H1 (cell line): ENCODE measurements around the gene OGT. TPM values are rescaled to one million over a fixed set of nuclear protein-coding genes. Genes with fewer than 3 reads are reported as not detected.

Experiments used
- CTCF ChIA-PET: fragments of 300-600 bp; sonication (Branson Sonifier 250); formaldehyde crosslinking; loops from one replicate; lab custom pipeline; 2021; ENCODE audit not compliant: partially characterized antibody; lab: Charles Lee
- POLR2A ChIA-PET: fragments of 300-600 bp; sonication (Branson Sonifier 250); formaldehyde crosslinking; loops from one replicate; lab custom pipeline; 2021; ENCODE audit warnings: inconsistent platforms; ENCODE audit not compliant: partially characterized antibody; lab: Charles Lee
- DNase-seq, 2 experiments: peaks; one replicate each; pipeline versions ENCODE4 v3.0.0 to v3.0.0-alpha.2; 2010 to 2022; ENCODE audit warnings: low spot score in 2 of 2, low read depth in 1 of 2, mixed read lengths in 1 of 2
- FAIRE-seq: peaks from 2 replicates; lab custom pipeline; 2011; peaks lifted over from hg19 to GRCh38; lab: Jason Lieb, UNC
- H2AFZ ChIP-seq: 2 replicates; pipeline ENCODE4 v1.8.1; 2012; ENCODE audit warnings: low read length, inconsistent platforms
- H2AK5ac ChIP-seq: 2 replicates; pipeline ENCODE4 v1.6.1; 2013; ENCODE audit warnings: low read depth, low read length
- H2BK120ac ChIP-seq: replicated peaks from 2 replicates; pipeline ENCODE3; 2013; ENCODE audit warnings: low read depth, low read length, inconsistent platforms
- H2BK12ac ChIP-seq: 2 replicates; pipeline ENCODE4 v1.6.1; 2013; ENCODE audit warnings: low read depth, low read length
- H2BK15ac ChIP-seq: 2 replicates; pipeline ENCODE4 v1.6.1; 2013; ENCODE audit warnings: low read length
- H2BK20ac ChIP-seq: 2 replicates; pipeline ENCODE4 v1.6.1; 2013; ENCODE audit warnings: low read length
- H2BK5ac ChIP-seq: 2 replicates; pipeline ENCODE4 v1.6.1; 2013; ENCODE audit warnings: low read depth, low read length
- H3K14ac ChIP-seq: 2 replicates; pipeline ENCODE4 v1.6.1; 2013; ENCODE audit warnings: inconsistent platforms; ENCODE audit not compliant: insufficient read length
- H3K18ac ChIP-seq: 2 replicates; pipeline ENCODE4 v1.6.1; 2013; ENCODE audit warnings: low read length; ENCODE audit errors: extremely low read depth
- H3K23ac ChIP-seq: 2 replicates; pipeline ENCODE4 v1.6.1; 2013; ENCODE audit warnings: inconsistent platforms; ENCODE audit not compliant: insufficient read length
- H3K23me2 ChIP-seq: 2 replicates; pipeline ENCODE4 v1.6.1; 2013; ENCODE audit warnings: low read depth, low read length
- H3K27ac ChIP-seq: 2 replicates; pipeline ENCODE4 v1.6.1; 2011; ENCODE audit warnings: low read depth, low read length, inconsistent platforms
- H3K27me3 ChIP-seq, 4 experiments: replicated peaks in 1 of 4; 1 replicate in 1 of 4; 2 replicates in 3 of 4; pipeline versions ENCODE4 v1.6.1 to v1.8.1; 2011 to 2013; ENCODE audit warnings: low read length in 3 of 4, mild to moderate bottlenecking in 3 of 4, inconsistent platforms in 2 of 4, mixed read lengths in 2 of 4, moderate library complexity in 1 of 4; ENCODE audit not compliant: control insufficient read depth in 3 of 4, insufficient read depth in 3 of 4; ENCODE audit errors: extremely low read depth in 1 of 4
- H3K36me3 ChIP-seq, 4 experiments: 2 replicates each; pipeline versions ENCODE4 v1.6.1 to v1.8.1; 2011 to 2013; ENCODE audit warnings: mild to moderate bottlenecking in 4 of 4, low read length in 3 of 4, moderate library complexity in 2 of 4, control low read depth in 1 of 4, inconsistent platforms in 1 of 4; ENCODE audit not compliant: insufficient read depth in 4 of 4, control insufficient read depth in 2 of 4
- H3K4ac ChIP-seq: replicated peaks from 2 replicates; pipeline ENCODE3; 2013; ENCODE audit warnings: low read length, low read depth, mixed read lengths, inconsistent platforms; ENCODE audit not compliant: insufficient read length
- H3K4me1 ChIP-seq, 4 experiments: replicated peaks in 1 of 4; 1 replicate in 1 of 4; 2 replicates in 3 of 4; pipeline versions ENCODE4 v1.6.1 to v1.8.1; 2011 to 2013; ENCODE audit warnings: low read length in 3 of 4, inconsistent platforms in 2 of 4, mixed read lengths in 1 of 4; ENCODE audit not compliant: insufficient read depth in 4 of 4, control insufficient read depth in 3 of 4
- H3K4me2 ChIP-seq, 2 experiments: 2 replicates each; pipeline versions ENCODE4 v1.6.1 to v1.8.1; 2011 to 2013; ENCODE audit warnings: low read depth in 2 of 2, low read length in 2 of 2, control low read depth in 1 of 2, inconsistent platforms in 1 of 2, mild to moderate bottlenecking in 1 of 2; ENCODE audit not compliant: insufficient read depth in 1 of 2
- H3K4me3 ChIP-seq, 4 experiments: fragments of 200-600, 300-600 bp in 1 of 4; sonication (generic), shearing (Covaris generic), sonication (Bioruptor Twin) in 1 of 4; 2 replicates each; pipeline versions ENCODE4 v1.5.1 to v1.8.1; 2011 to 2016; ENCODE audit warnings: low read length in 4 of 4, low read depth in 3 of 4, control low read depth in 2 of 4, inconsistent platforms in 2 of 4, mild to moderate bottlenecking in 2 of 4, mixed read lengths in 1 of 4, moderate library complexity in 1 of 4; ENCODE audit not compliant: insufficient read depth in 2 of 4; ENCODE audit errors: extremely low read depth in 1 of 4
- H3K56ac ChIP-seq: replicated peaks from 2 replicates; pipeline ENCODE3; 2013; ENCODE audit warnings: low read depth, mild to moderate bottlenecking, mixed read lengths, low read length, inconsistent platforms; ENCODE audit not compliant: insufficient read length
- H3K79me1 ChIP-seq: 2 replicates; pipeline ENCODE4 v1.6.1; 2013; ENCODE audit warnings: low read depth, low read length, control low read depth
- H3K79me2 ChIP-seq, 2 experiments: 2 replicates each; pipeline versions ENCODE4 v1.6.1 to v1.8.1; 2012 to 2013; ENCODE audit warnings: low read length in 2 of 2, mild to moderate bottlenecking in 2 of 2, inconsistent platforms in 1 of 2; ENCODE audit not compliant: insufficient read depth in 2 of 2, control insufficient read depth in 1 of 2
- H3K9ac ChIP-seq, 4 experiments: replicated peaks in 1 of 4; 1 replicate in 1 of 4; 2 replicates in 3 of 4; pipeline versions ENCODE4 v1.6.1 to v1.8.1; 2011 to 2013; ENCODE audit warnings: low read depth in 3 of 4, low read length in 3 of 4, control low read depth in 2 of 4, mild to moderate bottlenecking in 2 of 4, moderate library complexity in 2 of 4, inconsistent platforms in 1 of 4; ENCODE audit errors: extremely low read depth in 1 of 4
- H3K9me3 ChIP-seq, 2 experiments: 2 replicates each; pipeline versions ENCODE4 v1.6.1 to v1.8.1; 2012 to 2013; ENCODE audit warnings: mild to moderate bottlenecking in 2 of 2, moderate library complexity in 2 of 2, control low read depth in 1 of 2, inconsistent platforms in 1 of 2, low read depth in 1 of 2, low read length in 1 of 2, mixed read lengths in 1 of 2; ENCODE audit not compliant: insufficient read depth in 2 of 2
- H4K20me1 ChIP-seq, 2 experiments: replicated peaks in 1 of 2; 2 replicates each; pipeline versions ENCODE3 to v1.8.1; 2011 to 2013; ENCODE audit warnings: inconsistent platforms in 2 of 2, low read length in 2 of 2, mild to moderate bottlenecking in 1 of 2; ENCODE audit not compliant: insufficient read depth in 2 of 2, control insufficient read depth in 1 of 2
- H4K5ac ChIP-seq: 2 replicates; pipeline ENCODE4 v1.6.1; 2013; ENCODE audit warnings: low read length, low read depth, mixed read lengths, inconsistent platforms; ENCODE audit not compliant: insufficient read length
- H4K8ac ChIP-seq: 2 replicates; pipeline ENCODE4 v1.8.0; 2013; ENCODE audit warnings: mild to moderate bottlenecking, moderate library complexity, low read length, inconsistent platforms; ENCODE audit not compliant: insufficient read depth; ENCODE audit errors: extremely low read depth
- H4K91ac ChIP-seq: replicated peaks from 2 replicates; pipeline ENCODE3; 2013; ENCODE audit warnings: low read length, mixed read lengths, inconsistent platforms; ENCODE audit not compliant: insufficient read length
- ASH2L ChIP-seq: fragments of 200-600, 300-600 bp; sonication (generic); IDR thresholded peaks from one replicate; pipeline ENCODE4 v1.7.1; 2017; ENCODE audit warnings: low read length
- SP4 ChIP-seq: IDR thresholded peaks from 2 replicates; pipeline ENCODE4 v1.6.1; 2012; ENCODE audit warnings: low read length, inconsistent platforms
- WGBS, 2 experiments: shearing (Covaris generic) in 1 of 2; methylation state at CpG; one replicate each; pipeline versions ENCODE4 v1.1.6 to v1.1.7; 2013 to 2015; ENCODE audit warnings: low lambda C conversion rate in 2 of 2, mixed read lengths in 2 of 2, inconsistent platforms in 1 of 2, low coverage in 1 of 2, missing lambda C conversion rate in 1 of 2; ENCODE audit not compliant: insufficient replicate concordance in 2 of 2, insufficient coverage in 1 of 2, insufficient read length in 1 of 2; ENCODE audit errors: extremely low coverage in 1 of 2, missing lambda C conversion rate in 1 of 2; 5-methylcytosine and 5-hydroxymethylcytosine counted together
- polyA plus RNA-seq, 7 experiments: library from polyadenylated mRNA; depleted of rRNA in 3 of 7; stranded (reverse) in 5 of 7; unstranded in 2 of 7; fragments of >200 nt in 5 of 7; fragments of 200-250 nt in 2 of 7; gene quantifications; 1 replicate in 5 of 7; 2 replicates in 1 of 7; 4 replicates in 1 of 7; pipeline versions ENCODE4 v1.2.1 to v1.2.3, GENCODE V29; 2011 to 2013; ENCODE audit warnings: missing spikeins in 2 of 7, mixed read lengths in 2 of 7
- total RNA-seq: library from RNA; stranded (reverse); fragmentation: NEBNext Ultra II Directional; extraction: Animal tissue kit (Norgen Biotek cat#: 25700); gene quantifications from 2 replicates; pipeline ENCODE4 v1.2.1, GENCODE V29; 2021

The OGT gene
- total and polyA plus RNA-seq, 2 of the 8 experiments (the other 6 are each of a cell fraction or from before 2014, with no cell fraction given): 130 to 169 TPM

DNA sequence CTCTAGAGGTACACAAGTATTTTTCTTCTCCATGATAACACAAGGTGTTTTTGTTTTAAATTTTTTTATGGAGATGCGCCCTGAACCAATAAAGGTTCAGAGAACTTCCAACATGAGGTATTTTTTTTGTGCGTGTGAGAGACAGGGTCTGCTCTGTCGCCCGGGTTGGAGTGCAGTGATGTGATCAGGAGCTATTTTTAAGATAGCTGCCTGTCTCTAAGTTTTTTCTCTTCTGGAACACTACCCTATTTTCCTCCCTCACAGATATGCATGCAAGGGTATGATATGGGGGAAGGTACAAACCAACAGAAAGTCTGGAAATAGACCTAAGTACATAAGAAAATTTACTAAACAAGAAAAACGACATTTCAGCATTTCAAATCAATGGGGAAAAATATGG is 48.3 kb downstream of the OGT start:
- H3K23ac ChIP-seq: no peak overlapping the region
- H2AK5ac ChIP-seq: no peak overlapping the region
- DNase-seq (no peak), FAIRE-seq (no peak)
- no peak overlapping the region for H3K14ac ChIP-seq
- H2BK120ac ChIP-seq: no peak overlapping the region
- no peak overlapping the region for H3K4me2 ChIP-seq
- H2BK5ac ChIP-seq: no peak overlapping the region
- peaks cover 0 to 2% (median 0%) of the 10 kb centered on the region in 4 experiments; a peak in 2 of 7 replicates for H3K4me1 ChIP-seq
- peaks cover 0 to 7% (median 0%) of the 10 kb centered on the region in 4 experiments; a peak in 1 of 8 replicates for H3K36me3 ChIP-seq
- WGBS, 2 experiments: 96% methylated on average over 3 of the region's 5 CpGs; no CpG with 5 or more reads in 1 of the 2 experiments
- no peak overlapping the region for H2BK12ac ChIP-seq
- no peak overlapping the region for H3K56ac ChIP-seq
- CTCF ChIA-PET: interaction anchor here (0.9 to 1.2 kb wide), 2 partner anchors 71 to 84 kb away, joined by 3 read pairs; no protein-coding TSS in a partner anchor
- no peak overlapping the region for H3K4ac ChIP-seq
- no peaks in the 10 kb centered on the region; the same call in 1 of the 2 replicates for H3K23me2 ChIP-seq
- no peak overlapping the region for H2BK15ac ChIP-seq
- H3K79me2 ChIP-seq: no peaks in the 10 kb centered on the region
- no peak overlapping the region for H3K27ac ChIP-seq
- H4K5ac ChIP-seq: no peak overlapping the region
- POLR2A ChIA-PET: interaction anchor here (0.6 to 1.2 kb wide), 3 partner anchors 48 to 279 kb away, joined by 3 read pairs; partner anchors contain the start of gene OGT
- no peak overlapping the region for H3K4me3 ChIP-seq
- no peak overlapping the region for H3K9ac ChIP-seq
- no peak overlapping the region for H2BK20ac ChIP-seq
- no peak overlapping the region for H4K91ac ChIP-seq
- no peaks in the 10 kb centered on the region for H3K27me3 ChIP-seq
- H2AFZ ChIP-seq: no peak overlapping the region
- H3K79me1 ChIP-seq: no peaks in the 10 kb centered on the region
- H3K18ac ChIP-seq: no peak overlapping the region
- H4K8ac ChIP-seq: no peak overlapping the region
- no peaks in the 10 kb centered on the region for H4K20me1 ChIP-seq
- H3K9me3 ChIP-seq: no peaks in the 10 kb centered on the region
- TF ChIP-seq SP4: no peak
- no peak for TF ChIP-seq ASH2L
